GM18867 (cell line): ENCODE results near the gene DHRS1.

Source experiments
- ATAC-seq: cut with Tn5 transposase; IDR thresholded peaks from one replicate; pipeline ENCODE4 v1.9.1; 2021; ENCODE audit warnings: mild to moderate bottlenecking, moderate library complexity; ENCODE audit not compliant: unreplicated experiment

DHRS1 gene

GRCh38 chr14:24286996-24287395 is 12.6 kb downstream of the DHRS1 start:
- no peak for ATAC-seq

- ATAC-seq, result no peak
Observed at GRCh38 chr14:24285351-24285750, 14.2 kb downstream of the DHRS1 start.

GRCh38 chr14:24284501-24285035 is 15.0 kb downstream of the DHRS1 start:
- ATAC-seq, result no peak

- ATAC-seq, result no peak
Observed at GRCh38 chr14:24283796-24284460, 15.7 kb downstream of the DHRS1 start.

GRCh38 chr14:24282736-24283135 is 16.8 kb downstream of the DHRS1 start:
- no peak for ATAC-seq

- ATAC-seq, result no peak
Observed at GRCh38 chr14:24281636-24282035, 17.9 kb downstream of the DHRS1 start.

- ATAC-seq, result no peak
Observed at GRCh38 chr14:24280797-24281460, 18.7 kb downstream of the DHRS1 start.

GRCh38 chr14:24279301-24280186 is 20.0 kb downstream of the DHRS1 start:
- peak; percentile 52 for ATAC-seq

GRCh38 chr14:24278424-24278823 is 21.2 kb downstream of the DHRS1 start:
- no peak for ATAC-seq

- no peak for ATAC-seq
Observed at GRCh38 chr14:24277606-24278321, 21.8 kb downstream of the DHRS1 start.

GRCh38 chr14:24277071-24277470 is 22.5 kb downstream of the DHRS1 start:
- ATAC-seq, result no peak

GRCh38 chr14:24274101-24274543 is 25.5 kb downstream of the DHRS1 start:
- peak; percentile 31 for ATAC-seq

GRCh38 chr14:24273422-24273998 is 26.1 kb downstream of the DHRS1 start:
- ATAC-seq, result no peak

- no peak for ATAC-seq
Observed at GRCh38 chr14:24272467-24272866, 27.1 kb downstream of the DHRS1 start.

GRCh38 chr14:24271834-24272263 is 27.7 kb downstream of the DHRS1 start:
- ATAC-seq, result no peak

- peak; percentile 89 for ATAC-seq
Observed at GRCh38 chr14:24271134-24271833, 28.3 kb downstream of the DHRS1 start, which contains the start of gene RABGGTA. TSS of gene RABGGTA (minus strand) at chr14:24271597. CDS start at chr14:24271115, 482 bp downstream.

- no peak for ATAC-seq
Observed at GRCh38 chr14:24270537-24271133, 28.9 kb downstream of the DHRS1 start.

- no peak for ATAC-seq
Observed at GRCh38 chr14:24269910-24270536, 29.6 kb downstream of the DHRS1 start.

- no peak for ATAC-seq
Observed at GRCh38 chr14:24269368-24269767, 30.2 kb downstream of the DHRS1 start.
